Activated CD4-positive, alpha-beta memory T cell treated with anti-CD3 and anti-CD28 coated beads for 36 hours (primary cell): Measurements from ENCODE around the gene CCR1. TPM values are rescaled to one million over a fixed set of nuclear protein-coding genes. Genes with fewer than 3 reads are reported as not detected.
A peak's percentile ranks its signal among the peaks of the same experiment; 100 is the strongest.

ENCODE experiments used
- CTCF ChIA-PET: fragments of 350-600 bp; sonication (Branson Sonifier 250); formaldehyde crosslinking; loops from one replicate; lab custom pipeline; 2021; ENCODE audit warnings: antibody characterized with exemption, inconsistent platforms; lab: Charles Lee
- POLR2A ChIA-PET: fragments of 350-600 bp; sonication (Branson Sonifier 250); formaldehyde crosslinking; loops from one replicate; lab custom pipeline; 2021; ENCODE audit warnings: antibody characterized with exemption; lab: Charles Lee
- DNase-seq: peaks from one replicate; pipeline ENCODE4 v3.0.0-alpha.2; 2020
- H3K27ac Mint-ChIP-seq: one replicate; pipeline ENCODE4 v1.8.0; 2021; ENCODE audit warnings: mixed read lengths
- H3K27me3 Mint-ChIP-seq: one replicate; pipeline ENCODE4 v1.8.0; 2021; ENCODE audit warnings: mixed read lengths
- H3K36me3 Mint-ChIP-seq: one replicate; pipeline ENCODE4 v1.8.0; 2021; ENCODE audit warnings: mixed read lengths
- H3K4me1 Mint-ChIP-seq: one replicate; pipeline ENCODE4 v1.8.0; 2021; ENCODE audit warnings: low read depth, mixed read lengths
- H3K4me3 Mint-ChIP-seq: one replicate; pipeline ENCODE4 v1.8.0; 2021; ENCODE audit warnings: mild to moderate bottlenecking, mixed read lengths
- H3K9me3 Mint-ChIP-seq: one replicate; pipeline ENCODE4 v1.8.0; 2021; ENCODE audit warnings: mixed read lengths
- intact Hi-C: fragments of 100-400 bp; cut with micrococcal nuclease; formaldehyde crosslinking; loops from one replicate; pipeline ENCODE4 v1.15.1; 2023
- total RNA-seq, 2 experiments: library from RNA; stranded (reverse); gene quantifications; one replicate each; pipeline ENCODE4 v1.2.3, GENCODE V29; 2021

The CCR1 gene
- total RNA-seq = 1 to 10 TPM in 1 of 2 experiments, under 1 TPM in 1; 0.80 to 1.3 TPM

GRCh38 chr3:46208167-46208704 is at the start of gene CCR1:
Gene CCR1 (minus strand): TSS chr3:46208313. CDS start chr3:46204313, 4,000 bp downstream.
- ChIA-PET CTCF (interaction anchor here (0.7 to 3.9 kb wide), 21 partner anchors 9 to 281 kb away, joined by 3 to 19 read pairs (median 4); partner anchors contain the start of gene CCR5), POLR2A (interaction anchor here (0.9 to 2.6 kb wide), 6 partner anchors 10 to 265 kb away, joined by 3 to 14 read pairs (median 4); partner anchors contain the start of genes CCR5 and CXCR6)
- intact Hi-C loops = loop anchor here (1.0 to 5.0 kb wide), 4 partner anchors 59 to 162 kb away; partner anchors contain the start of gene CCR5
- peaks cover 17% of the 10 kb centered on the region for H3K4me1 Mint-ChIP-seq
- H3K27me3 Mint-ChIP-seq = peaks cover 1% of the 10 kb centered on the region
- no peak within 1 kb of the TSS for H3K4me3 Mint-ChIP-seq
- peak within 1 kb of the TSS; percentile 64 for H3K27ac Mint-ChIP-seq
- no peaks in the 10 kb centered on the region for H3K36me3 Mint-ChIP-seq
- peak; percentile 81 for DNase-seq
- H3K9me3 Mint-ChIP-seq = no peaks in the 10 kb centered on the region

- peaks cover 16% of the 10 kb centered on the region for H3K27me3 Mint-ChIP-seq
- DNase-seq = no peak
- ChIA-PET CTCF (interaction anchor here (1.4 kb wide), 1 partner anchor 125 kb away, joined by 4 read pairs; no protein-coding TSS in a partner anchor), POLR2A (interaction anchor here (1.0 kb wide), 1 partner anchor 10 kb away, joined by 3 read pairs; no protein-coding TSS in a partner anchor)
- intact Hi-C loops = no loop called here
- no peak overlapping the region for H3K4me3 Mint-ChIP-seq
- no peaks in the 10 kb centered on the region for H3K9me3 Mint-ChIP-seq
- H3K4me1 Mint-ChIP-seq = no peaks in the 10 kb centered on the region
- no peak overlapping the region for H3K27ac Mint-ChIP-seq
- H3K36me3 Mint-ChIP-seq = no peaks in the 10 kb centered on the region
These were observed 44.9 kb upstream of the CCR1 start for GRCh38 chr3:46252980-46253379.

GRCh38 chr3:46245146-46245545 is 37.0 kb upstream of the CCR1 start:
- Mint-ChIP-seq H3K27me3 (peaks cover 6% of the 10 kb centered on the region), H3K9me3 (no peaks in the 10 kb centered on the region), H3K4me1 (peaks cover 3% of the 10 kb centered on the region), H3K27ac (no peak overlapping the region), H3K36me3 (no peaks in the 10 kb centered on the region), H3K4me3 (no peak overlapping the region)
- DNase-seq = no peak
- CTCF ChIA-PET = no interaction called here
- intact Hi-C loops = no loop called here
- POLR2A ChIA-PET = no interaction called here

GRCh38 chr3:46243560-46243959 is 35.4 kb upstream of the CCR1 start:
- POLR2A ChIA-PET = interaction anchor here (0.7 kb wide), 1 partner anchor 10 kb away, joined by 3 read pairs; no protein-coding TSS in a partner anchor
- Mint-ChIP-seq H3K27me3 (peaks cover 6% of the 10 kb centered on the region), H3K9me3 (no peaks in the 10 kb centered on the region), H3K36me3 (no peaks in the 10 kb centered on the region), H3K4me1 (peaks cover 3% of the 10 kb centered on the region), H3K27ac (no peak overlapping the region), H3K4me3 (no peak overlapping the region)
- CTCF ChIA-PET = interaction anchor here (1.6 kb wide), 1 partner anchor 17 kb away, joined by 4 read pairs; no protein-coding TSS in a partner anchor
- no peak for DNase-seq
- intact Hi-C loops = no loop called here

- DNase-seq = no peak
- H3K36me3 Mint-ChIP-seq = no peaks in the 10 kb centered on the region
- POLR2A ChIA-PET = interaction anchor here (0.6 kb wide), 1 partner anchor 374 kb away, joined by 3 read pairs; no protein-coding TSS in a partner anchor
- peaks cover 12% of the 10 kb centered on the region for H3K27me3 Mint-ChIP-seq
- H3K4me3 Mint-ChIP-seq = no peak within 1 kb of the TSS
- H3K9me3 Mint-ChIP-seq = no peaks in the 10 kb centered on the region
- CTCF ChIA-PET = interaction anchor here (0.6 to 1.6 kb wide), 2 partner anchors 18 to 590 kb away, joined by 3 to 4 read pairs; no protein-coding TSS in a partner anchor
- intact Hi-C loops = no loop called here
- H3K4me1 Mint-ChIP-seq = peaks cover 3% of the 10 kb centered on the region
- H3K27ac Mint-ChIP-seq = no peak within 1 kb of the TSS
These were observed 34.0 kb upstream of the CCR1 start, which contains the start of gene CCR3 for GRCh38 chr3:46242120-46242519. Gene CCR3 (plus strand): TSS chr3:46242460. CDS start chr3:46265159, 22,699 bp downstream.

GRCh38 chr3:46239952-46240351 is 31.8 kb upstream of the CCR1 start:
- no peaks in the 10 kb centered on the region for H3K9me3 Mint-ChIP-seq
- ChIA-PET CTCF (no interaction called here), POLR2A (no interaction called here)
- H3K4me1 Mint-ChIP-seq = peaks cover 3% of the 10 kb centered on the region
- no peak for DNase-seq
- intact Hi-C loops = no loop called here
- H3K27ac Mint-ChIP-seq = no peak overlapping the region
- no peaks in the 10 kb centered on the region for H3K36me3 Mint-ChIP-seq
- H3K27me3 Mint-ChIP-seq = peaks cover 15% of the 10 kb centered on the region
- H3K4me3 Mint-ChIP-seq = no peak overlapping the region

GRCh38 chr3:46239301-46239938 is 31.3 kb upstream of the CCR1 start:
- Mint-ChIP-seq H3K4me1 (peaks cover 3% of the 10 kb centered on the region), H3K27me3 (peaks cover 15% of the 10 kb centered on the region), H3K36me3 (no peaks in the 10 kb centered on the region), H3K4me3 (no peak overlapping the region), H3K9me3 (no peaks in the 10 kb centered on the region), H3K27ac (no peak overlapping the region)
- intact Hi-C loops = no loop called here
- ChIA-PET CTCF (interaction anchor here (1.1 kb wide), 1 partner anchor 37 kb away, joined by 4 read pairs; no protein-coding TSS in a partner anchor), POLR2A (no interaction called here)
- DNase-seq = no peak

GRCh38 chr3:46238386-46238785 is 30.3 kb upstream of the CCR1 start:
- Mint-ChIP-seq H3K9me3 (no peaks in the 10 kb centered on the region), H3K27me3 (peaks cover 16% of the 10 kb centered on the region), H3K36me3 (no peaks in the 10 kb centered on the region), H3K4me1 (peaks cover 3% of the 10 kb centered on the region), H3K27ac (no peak overlapping the region), H3K4me3 (no peak overlapping the region)
- no peak for DNase-seq
- POLR2A ChIA-PET = no interaction called here
- intact Hi-C loops = no loop called here
- CTCF ChIA-PET = interaction anchor here (0.7 to 0.8 kb wide), 2 partner anchors 133 to 160 kb away, joined by 3 read pairs; no protein-coding TSS in a partner anchor

GRCh38 chr3:46236294-46237054 is 28.4 kb upstream of the CCR1 start:
- POLR2A ChIA-PET = no interaction called here
- Mint-ChIP-seq H3K9me3 (no peaks in the 10 kb centered on the region), H3K27me3 (peaks cover 19% of the 10 kb centered on the region), H3K4me1 (no peaks in the 10 kb centered on the region), H3K27ac (no peak overlapping the region), H3K36me3 (no peaks in the 10 kb centered on the region), H3K4me3 (no peak overlapping the region)
- DNase-seq = no peak
- intact Hi-C loops = no loop called here
- CTCF ChIA-PET = no interaction called here

- POLR2A ChIA-PET = no interaction called here
These were observed 27.3 kb upstream of the CCR1 start for GRCh38 chr3:46235425-46235824.

GRCh38 chr3:46233194-46233593 is 25.1 kb upstream of the CCR1 start:
- H3K4me3 Mint-ChIP-seq = no peak overlapping the region
- intact Hi-C loops = no loop called here
- CTCF ChIA-PET = interaction anchor here (1.0 kb wide), 1 partner anchor 43 kb away, joined by 3 read pairs; no protein-coding TSS in a partner anchor
- H3K27me3 Mint-ChIP-seq = peaks cover 22% of the 10 kb centered on the region
- no peaks in the 10 kb centered on the region for H3K36me3 Mint-ChIP-seq
- POLR2A ChIA-PET = no interaction called here
- no peak for DNase-seq
- peaks cover 9% of the 10 kb centered on the region for H3K4me1 Mint-ChIP-seq
- no peaks in the 10 kb centered on the region for H3K9me3 Mint-ChIP-seq
- no peak overlapping the region for H3K27ac Mint-ChIP-seq

More at GRCh38 chr3:46235425-46235824, 27.3 kb upstream of the CCR1 start:
- Mint-ChIP-seq H3K36me3 (no peaks in the 10 kb centered on the region), H3K27me3 (peaks cover 17% of the 10 kb centered on the region), H3K27ac (no peak overlapping the region), H3K4me3 (no peak overlapping the region), H3K4me1 (peaks cover 2% of the 10 kb centered on the region), H3K9me3 (no peaks in the 10 kb centered on the region)
- CTCF ChIA-PET = no interaction called here
- no peak for DNase-seq
- intact Hi-C loops = no loop called here
